Measurements from ENCODE around the gene TRIB2.
"Not testable (repeated sequence)": the region's sequence is repeated elsewhere in the genome, so short reads cannot be mapped to it uniquely, and the experiment has no call there.

TRIB2 gene

GRCh38 chr2:12716282-12717190, at the start of gene TRIB2:
TRIB2 (plus strand) TSS chr2:12716936; CDS start chr2:12718308, 1,372 bp downstream.
- peak; percentile 73 to 76 for DNase-seq (ENCODE audit: low read depth in 2 of 2)

- no peak for DNase-seq (ENCODE audit: low read depth in 2 of 2)
These were observed 47.7 kb upstream of the TRIB2 start for GRCh38 chr2:12669036-12669435.

GRCh38 chr2:12672711-12673315, 43.9 kb upstream of the TRIB2 start:
- no peak for DNase-seq (ENCODE audit: low read depth in 2 of 2)

GRCh38 chr2:12674644-12675328, 42.0 kb upstream of the TRIB2 start:
- no peak for DNase-seq (ENCODE audit: low read depth in 2 of 2)

GRCh38 chr2:12675352-12675795, 41.4 kb upstream of the TRIB2 start:
- DNase-seq (ENCODE audit: low read depth in 2 of 2), result no peak

GRCh38 chr2:12675801-12676200, 40.9 kb upstream of the TRIB2 start:
- DNase-seq (ENCODE audit: low read depth in 2 of 2), result no peak

GRCh38 chr2:12676771-12677170, 40.0 kb upstream of the TRIB2 start:
- DNase-seq (ENCODE audit: low read depth in 2 of 2), result no peak

GRCh38 chr2:12678186-12678585, 38.5 kb upstream of the TRIB2 start:
- no peak for DNase-seq (ENCODE audit: low read depth in 2 of 2)

GRCh38 chr2:12679550-12680072, 37.1 kb upstream of the TRIB2 start:
- DNase-seq (ENCODE audit: low read depth in 2 of 2), result no peak

GRCh38 chr2:12680115-12680514, 36.6 kb upstream of the TRIB2 start:
- not testable (repeated sequence) for DNase-seq (ENCODE audit: low read depth in 2 of 2)

- no peak for DNase-seq (ENCODE audit: low read depth in 2 of 2)
These were observed 34.7 kb upstream of the TRIB2 start for GRCh38 chr2:12682017-12682416.

- no peak for DNase-seq (ENCODE audit: low read depth in 2 of 2)
These were observed 33.2 kb upstream of the TRIB2 start for GRCh38 chr2:12683457-12684100.

GRCh38 chr2:12684471-12684936, 32.2 kb upstream of the TRIB2 start:
- DNase-seq (ENCODE audit: low read depth in 2 of 2), result no peak

- no peak for DNase-seq (ENCODE audit: low read depth in 2 of 2)
These were observed 31.6 kb upstream of the TRIB2 start for GRCh38 chr2:12685145-12685544.

GRCh38 chr2:12685956-12686355, 30.8 kb upstream of the TRIB2 start:
- DNase-seq (ENCODE audit: low read depth in 2 of 2), result no peak

- no peak for DNase-seq (ENCODE audit: low read depth in 2 of 2)
These were observed 29.9 kb upstream of the TRIB2 start for GRCh38 chr2:12686708-12687283.

- no peak for DNase-seq (ENCODE audit: low read depth in 2 of 2)
These were observed 28.6 kb upstream of the TRIB2 start for GRCh38 chr2:12688091-12688490.

- no peak for DNase-seq (ENCODE audit: low read depth in 2 of 2)
These were observed 27.8 kb upstream of the TRIB2 start for GRCh38 chr2:12688893-12689292.

- DNase-seq (ENCODE audit: low read depth in 2 of 2), result no peak
These were observed 23.2 kb upstream of the TRIB2 start for GRCh38 chr2:12693509-12693908.

- no peak for DNase-seq (ENCODE audit: low read depth in 2 of 2)
These were observed 21.6 kb upstream of the TRIB2 start for GRCh38 chr2:12694990-12695774.
